HAP-1 (cell line): Measurements from ENCODE around the gene RIPK3.

Experiments used
- DNase-seq, 2 experiments: peaks; one replicate each; pipeline ENCODE4 v3.0.0-alpha.2; 2016 to 2020; ENCODE audit warnings: low spot score in 2 of 2
- H3K27me3 ChIP-seq: fragments of 250-450 bp; sonication (Bioruptor Pico); 2 replicates; pipeline ENCODE4 v1.5.1; 2020; ENCODE audit warnings: low read depth, mild to moderate bottlenecking, moderate library complexity
- H3K36me3 ChIP-seq: fragments of 250-450 bp; sonication (Bioruptor Pico); replicated peaks from 2 replicates; pipeline ENCODE4 v1.5.1; 2020; ENCODE audit warnings: mild to moderate bottlenecking
- H3K4me1 ChIP-seq: fragments of 250-450 bp; sonication (Bioruptor Pico); 2 replicates; pipeline ENCODE4 v1.5.1; 2020; ENCODE audit warnings: mild to moderate bottlenecking
- H3K4me3 ChIP-seq: fragments of 250-450 bp; sonication (Bioruptor Pico); 2 replicates; pipeline ENCODE4 v1.5.1; 2020; ENCODE audit warnings: mild to moderate bottlenecking, moderate library complexity
- H3K9me3 ChIP-seq: fragments of 250-450 bp; sonication (Bioruptor Pico); 2 replicates; pipeline ENCODE4 v1.5.1; 2020; ENCODE audit warnings: mild to moderate bottlenecking, moderate library complexity
- in situ Hi-C: fragments of 300-500 bp; cut with MboI; formaldehyde crosslinking; loops from 3 replicates; pipeline ENCODE4 v1.14.3; 2020; ENCODE audit warnings: low sequenced_read_pairs, inconsistent platforms, mixed read lengths

RIPK3 gene

DNA sequence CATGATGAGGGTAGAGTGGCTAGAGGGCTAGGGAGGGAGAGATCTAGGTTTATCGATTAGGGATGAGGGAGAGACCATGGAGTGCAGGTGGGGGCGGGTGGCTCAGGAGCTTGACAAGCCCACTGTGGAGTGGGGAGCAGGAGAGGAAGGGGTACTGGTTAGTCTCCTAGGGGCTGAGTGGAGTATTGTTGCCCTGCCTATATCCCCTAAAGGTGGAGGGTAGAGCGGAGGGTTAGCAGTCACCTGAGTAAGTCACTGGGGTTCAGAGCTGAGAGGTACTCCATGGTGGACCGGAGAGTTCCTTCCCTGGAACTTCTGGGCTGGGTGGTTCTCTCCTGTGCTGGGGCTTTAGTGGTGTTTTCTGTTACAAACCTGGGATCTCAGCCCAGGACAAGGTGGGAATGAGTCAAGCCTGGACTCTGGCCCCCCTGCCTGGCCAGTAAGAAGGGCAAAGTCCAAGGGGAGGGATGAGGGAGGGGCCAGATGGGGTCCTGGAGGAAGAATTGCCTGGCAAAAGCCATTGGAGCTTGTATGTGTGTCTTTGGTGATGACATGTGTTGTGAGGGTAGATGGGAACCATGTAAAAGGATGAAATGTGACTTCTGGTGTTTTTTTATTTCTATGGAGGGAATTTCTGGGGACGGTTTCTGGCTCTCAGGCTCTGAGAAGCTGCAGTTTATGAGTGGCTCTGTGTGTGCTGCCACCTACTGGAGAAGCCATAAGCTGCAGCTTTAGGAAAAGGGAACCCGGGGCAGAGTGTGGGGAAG lies 32.0 kb downstream of the RIPK3 start, which contains the start of gene CIDEB:
Gene CIDEB (minus strand): TSS at position 403 of the 767 bp plus-strand sequence. CDS start 119 bp downstream, at position 284.
- Histone ChIP-seq H3K4me1 (no peaks in the 10 kb centered on the region), H3K36me3 (peaks cover 52% of the 10 kb centered on the region), H3K9me3 (no peaks in the 10 kb centered on the region), H3K4me3 (no peak within 1 kb of the TSS), H3K27me3 (no peaks in the 10 kb centered on the region)
- in situ Hi-C loops: no loop called here
- DNase-seq: peak; percentile 22 to 78

- Histone ChIP-seq H3K4me3 (no peak overlapping the region), H3K9me3 (no peaks in the 10 kb centered on the region), H3K36me3 (peaks cover 58% of the 10 kb centered on the region), H3K27me3 (no peaks in the 10 kb centered on the region), H3K4me1 (no peaks in the 10 kb centered on the region)
- in situ Hi-C loops: no loop called here
- DNase-seq: no peak
Observed at GRCh38 chr14:24307156-24307574, 32.6 kb downstream of the RIPK3 start.

DNA sequence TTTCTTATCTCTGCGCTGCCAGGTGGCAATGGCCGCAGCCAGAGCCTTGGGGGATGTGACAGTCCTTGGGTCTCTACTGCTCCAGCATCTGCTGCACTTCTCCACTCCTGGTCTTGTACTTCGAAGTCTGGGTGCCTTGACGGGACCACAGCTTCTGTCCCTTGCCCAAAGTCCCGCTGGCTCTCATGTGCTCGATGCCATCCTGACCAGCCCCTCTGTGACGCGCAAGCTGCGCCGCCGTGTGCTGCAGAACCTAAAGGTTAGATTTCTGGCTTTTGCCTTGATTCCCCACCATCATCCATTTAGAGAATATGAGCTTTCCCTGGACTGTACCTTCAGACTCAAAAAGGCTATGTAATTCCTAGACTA lies 35.8 kb downstream of the RIPK3 start:
- H3K4me1 ChIP-seq: peaks cover 5% of the 10 kb centered on the region
- in situ Hi-C loops: no loop called here
- H3K27me3 ChIP-seq: no peaks in the 10 kb centered on the region
- no peaks in the 10 kb centered on the region for H3K9me3 ChIP-seq
- no peak for DNase-seq
- H3K4me3 ChIP-seq: no peak overlapping the region
- peaks cover 57% of the 10 kb centered on the region for H3K36me3 ChIP-seq

DNA sequence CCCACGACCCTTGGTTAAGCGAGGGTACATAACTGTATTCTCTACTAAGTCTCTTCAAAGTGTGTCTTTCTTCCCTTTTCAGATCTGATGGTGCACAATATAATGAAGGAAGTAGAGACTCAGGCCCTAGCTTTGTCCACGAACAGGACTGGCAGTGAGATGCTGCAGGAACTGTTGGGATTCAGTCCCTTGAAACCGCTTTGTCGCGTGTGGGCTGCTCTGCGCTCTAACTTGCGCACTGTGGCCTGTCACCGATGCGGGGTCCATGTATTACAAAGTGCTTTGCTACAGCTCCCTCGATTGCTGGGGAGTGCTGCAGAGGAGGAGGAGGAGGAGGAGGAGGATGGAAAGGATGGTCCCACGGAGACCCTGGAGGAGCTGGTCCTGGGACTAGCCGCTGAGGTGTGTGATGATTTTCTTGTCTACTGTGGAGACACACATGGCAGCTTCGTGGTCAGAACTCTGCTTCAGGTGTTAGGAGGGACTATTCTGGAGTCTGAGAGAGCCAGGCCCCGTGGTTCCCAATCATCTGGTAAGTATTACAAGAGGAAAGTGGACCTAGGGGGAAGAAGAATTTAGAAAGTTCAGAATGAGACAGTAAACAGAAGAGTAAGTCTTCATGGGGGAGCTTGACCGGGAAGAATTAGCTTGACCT lies 39.3 kb downstream of the RIPK3 start:
- Histone ChIP-seq H3K4me3 (peak overlapping the region; percentile 76), H3K27me3 (no peaks in the 10 kb centered on the region), H3K36me3 (peaks cover 48% of the 10 kb centered on the region), H3K9me3 (no peaks in the 10 kb centered on the region), H3K4me1 (peaks cover 12% of the 10 kb centered on the region)
- DNase-seq: no peak
- in situ Hi-C loops: no loop called here

DNA sequence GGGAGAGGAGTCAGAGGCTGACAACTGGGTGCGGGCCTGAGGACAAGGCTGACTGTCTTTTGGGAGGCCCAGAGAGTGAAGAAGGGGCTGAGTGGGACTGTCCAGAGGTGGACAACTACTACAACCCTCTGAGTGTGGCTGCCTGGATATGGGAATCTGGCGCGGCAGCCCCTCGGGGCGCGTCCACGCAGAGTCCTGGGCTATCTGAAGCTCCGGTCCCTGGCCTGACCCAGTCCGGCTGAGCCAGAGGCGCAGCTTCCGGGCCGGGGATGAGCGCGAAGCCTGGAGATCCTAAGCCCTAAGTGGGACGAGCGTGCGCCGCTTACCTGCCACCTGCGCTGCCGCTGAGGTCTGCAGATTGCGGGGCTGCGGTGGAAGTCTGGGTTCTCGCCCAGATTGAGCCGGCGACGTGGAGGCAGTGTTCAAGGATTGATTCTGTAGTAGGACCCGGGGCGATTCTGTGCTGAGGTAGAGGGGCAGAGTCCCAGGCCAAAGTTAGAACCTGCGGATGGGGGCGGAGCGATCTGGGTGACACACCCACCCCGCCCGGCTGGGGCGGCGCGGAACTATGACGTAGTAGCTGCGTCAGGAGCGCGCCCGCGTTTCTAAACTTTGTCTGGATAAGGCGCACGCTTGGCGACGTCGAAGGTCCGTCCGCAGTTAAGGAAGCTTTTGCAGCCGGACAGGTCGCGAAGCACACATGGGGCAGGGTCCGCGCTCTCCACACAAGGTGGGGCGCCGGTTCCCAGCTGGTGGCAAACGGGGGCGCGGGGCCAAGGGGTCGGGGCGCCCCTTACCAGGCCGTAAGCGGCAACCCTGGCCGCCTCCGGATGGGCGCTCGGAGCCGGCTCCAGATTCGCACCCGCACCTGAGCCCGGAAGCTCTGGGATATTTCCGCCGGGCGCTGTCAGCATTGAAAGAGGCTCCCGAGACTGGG lies 40.3 kb downstream of the RIPK3 start, which contains the start of the genes DHRS1 and NOP9:
Gene DHRS1 (minus strand): TSS at position 526 of the 937 bp plus-strand sequence. CDS start 674 bp downstream, outside the sequence.
Gene NOP9 (plus strand): TSS at position 596 of the 937 bp plus-strand sequence. CDS start 105 bp downstream, at position 701.
- peak; percentile 70 to 93 for DNase-seq
- Histone ChIP-seq H3K36me3 (peaks cover 40% of the 10 kb centered on the region), H3K4me1 (peaks cover 12% of the 10 kb centered on the region), H3K4me3 (peak within 1 kb of the TSS; percentile 76), H3K9me3 (no peaks in the 10 kb centered on the region), H3K27me3 (no peaks in the 10 kb centered on the region)
- in situ Hi-C loops: loop anchor here (5.0 kb wide), 2 partner anchors 52 to 287 kb away; no protein-coding TSS in a partner anchor

DNA sequence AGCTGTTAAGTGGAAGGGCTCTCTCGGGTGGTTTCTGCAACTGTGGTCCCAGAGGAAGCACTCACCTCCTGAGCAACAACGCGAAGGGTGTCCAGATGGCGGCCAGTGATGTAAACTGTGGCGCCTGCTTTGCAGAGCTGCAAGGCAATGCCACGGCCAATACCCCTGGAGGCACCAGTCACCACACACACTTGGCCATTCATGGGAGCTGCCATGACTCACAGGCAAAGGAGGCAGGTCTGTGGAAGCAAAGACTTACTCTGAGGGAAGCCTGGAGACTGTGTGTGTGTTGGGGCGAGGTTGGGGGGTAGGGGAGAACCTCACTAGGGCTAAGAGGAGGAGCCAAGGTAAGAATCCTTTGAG lies 40.9 kb downstream of the RIPK3 start:
- no peaks in the 10 kb centered on the region for H3K27me3 ChIP-seq
- H3K4me3 ChIP-seq: peak overlapping the region; percentile 76
- in situ Hi-C loops: loop anchor here (5.0 kb wide), 2 partner anchors 52 to 287 kb away; no protein-coding TSS in a partner anchor
- peaks cover 33% of the 10 kb centered on the region for H3K36me3 ChIP-seq
- H3K4me1 ChIP-seq: peaks cover 12% of the 10 kb centered on the region
- DNase-seq: peak in 1 of 2 experiments; percentile 28
- H3K9me3 ChIP-seq: no peaks in the 10 kb centered on the region

DNA sequence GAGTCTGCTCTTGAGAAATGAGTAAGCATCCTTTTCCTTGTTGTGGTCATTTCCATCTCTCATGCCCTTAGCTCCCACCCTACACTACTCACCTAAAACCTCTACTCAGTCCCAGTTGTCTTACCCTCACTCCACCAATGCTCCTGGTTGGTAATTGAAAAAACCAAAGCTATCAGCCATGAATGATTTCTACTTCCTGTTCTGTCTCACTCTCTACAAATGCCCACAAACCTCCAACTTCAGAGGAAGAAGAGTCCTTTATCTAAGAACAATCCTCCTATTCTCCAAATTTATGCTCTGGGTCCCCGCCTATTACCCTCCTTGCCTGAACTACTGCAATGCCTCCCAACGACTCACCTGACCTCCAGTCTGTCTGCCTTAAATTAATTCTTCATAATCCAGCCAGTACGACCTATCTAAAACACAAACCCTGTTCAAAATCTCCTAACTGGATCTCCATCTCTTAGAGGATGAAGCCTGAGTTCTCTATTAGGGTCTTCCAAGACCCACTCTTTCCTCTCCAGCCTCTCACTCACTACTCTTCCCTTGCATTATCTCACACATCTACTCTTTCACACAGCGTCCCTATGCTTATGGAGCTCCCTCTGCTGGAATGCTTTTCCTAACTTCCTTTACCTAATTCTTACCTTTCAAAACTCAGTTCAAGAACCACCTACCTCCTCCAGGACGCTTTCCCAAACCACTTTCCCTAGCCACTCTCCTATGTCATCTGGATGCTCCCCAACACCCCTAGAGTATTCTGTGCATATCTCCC lies 42.4 kb downstream of the RIPK3 start:
- H3K27me3 ChIP-seq: no peaks in the 10 kb centered on the region
- peaks cover 21% of the 10 kb centered on the region for H3K36me3 ChIP-seq
- peak; percentile 34 to 44 for DNase-seq
- in situ Hi-C loops: loop anchor here (5.0 kb wide), 2 partner anchors 50 to 285 kb away; no protein-coding TSS in a partner anchor
- H3K4me3 ChIP-seq: no peak overlapping the region
- H3K4me1 ChIP-seq: peaks cover 12% of the 10 kb centered on the region
- no peaks in the 10 kb centered on the region for H3K9me3 ChIP-seq

- peaks cover 13% of the 10 kb centered on the region for H3K36me3 ChIP-seq
- H3K4me1 ChIP-seq: peaks cover 12% of the 10 kb centered on the region
- in situ Hi-C loops: loop anchor here (5.0 kb wide), 2 partner anchors 49 to 284 kb away; no protein-coding TSS in a partner anchor
- no peaks in the 10 kb centered on the region for H3K27me3 ChIP-seq
- peak; percentile 31 to 67 for DNase-seq
- no peak overlapping the region for H3K4me3 ChIP-seq
- no peaks in the 10 kb centered on the region for H3K9me3 ChIP-seq
Observed at GRCh38 chr14:24296341-24297157, 43.2 kb downstream of the RIPK3 start.

DNA sequence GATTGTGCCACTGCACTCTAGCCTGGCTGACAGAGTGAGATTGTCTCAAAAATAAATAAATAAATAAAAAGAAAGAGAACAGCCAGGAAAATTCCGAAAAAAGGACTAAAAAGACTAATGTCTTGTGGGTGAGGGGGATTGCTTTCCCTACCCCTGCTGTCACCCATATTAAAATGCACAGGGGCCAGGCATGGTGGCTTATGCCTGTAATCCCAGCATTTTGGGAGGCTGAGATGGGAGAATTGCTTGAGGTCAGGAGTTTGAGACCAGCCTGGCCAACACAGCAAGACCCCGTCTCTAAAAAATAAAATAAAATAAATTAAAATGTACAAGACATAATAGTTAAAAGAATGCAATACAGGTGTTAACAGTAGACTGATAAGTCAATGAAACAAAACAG lies 46.3 kb downstream of the RIPK3 start:
- H3K4me3 ChIP-seq: no peak overlapping the region
- in situ Hi-C loops: no loop called here
- H3K9me3 ChIP-seq: no peaks in the 10 kb centered on the region
- H3K36me3 ChIP-seq: peaks cover 16% of the 10 kb centered on the region
- no peaks in the 10 kb centered on the region for H3K27me3 ChIP-seq
- peaks cover 3% of the 10 kb centered on the region; the same call in 1 of the 2 replicates for H3K4me1 ChIP-seq
- DNase-seq: no peak

DNA sequence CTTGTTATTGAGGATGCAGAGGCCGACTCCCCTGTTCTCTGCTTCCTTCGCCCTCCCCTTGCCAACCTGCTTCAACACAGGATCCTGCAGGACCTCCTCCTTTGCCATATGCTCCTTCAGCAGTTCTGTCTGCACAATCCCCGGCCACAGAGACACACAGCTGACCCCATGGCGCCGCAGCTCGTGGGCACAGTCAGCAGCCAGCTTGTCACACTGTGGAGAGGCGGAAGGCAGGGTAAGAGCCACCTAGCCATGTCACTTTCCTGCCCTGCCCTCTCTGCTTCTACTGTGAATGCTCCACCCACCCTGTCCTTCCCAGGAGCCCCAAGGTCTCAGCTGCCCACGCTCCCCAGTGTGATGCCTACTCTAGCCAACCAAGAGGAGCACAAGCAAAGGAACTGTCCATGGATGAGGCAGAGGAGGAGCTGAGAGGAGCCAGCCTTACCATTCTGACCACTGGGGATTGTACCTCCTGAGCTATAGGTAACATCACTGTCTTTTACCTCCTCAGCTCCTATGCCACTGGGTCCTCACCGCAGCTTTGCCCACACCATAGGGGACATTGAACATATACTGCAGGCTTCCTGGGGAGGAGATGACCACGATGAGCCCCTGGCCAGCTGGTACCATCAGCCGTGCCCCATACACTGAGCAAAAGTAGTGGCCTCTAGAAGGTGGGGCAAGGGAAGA lies 47.5 kb downstream of the RIPK3 start:
- in situ Hi-C loops: no loop called here
- H3K4me3 ChIP-seq: no peak overlapping the region
- no peaks in the 10 kb centered on the region for H3K4me1 ChIP-seq
- H3K36me3 ChIP-seq: peaks cover 16% of the 10 kb centered on the region
- H3K27me3 ChIP-seq: no peaks in the 10 kb centered on the region
- no peak for DNase-seq
- H3K9me3 ChIP-seq: no peaks in the 10 kb centered on the region

DNA sequence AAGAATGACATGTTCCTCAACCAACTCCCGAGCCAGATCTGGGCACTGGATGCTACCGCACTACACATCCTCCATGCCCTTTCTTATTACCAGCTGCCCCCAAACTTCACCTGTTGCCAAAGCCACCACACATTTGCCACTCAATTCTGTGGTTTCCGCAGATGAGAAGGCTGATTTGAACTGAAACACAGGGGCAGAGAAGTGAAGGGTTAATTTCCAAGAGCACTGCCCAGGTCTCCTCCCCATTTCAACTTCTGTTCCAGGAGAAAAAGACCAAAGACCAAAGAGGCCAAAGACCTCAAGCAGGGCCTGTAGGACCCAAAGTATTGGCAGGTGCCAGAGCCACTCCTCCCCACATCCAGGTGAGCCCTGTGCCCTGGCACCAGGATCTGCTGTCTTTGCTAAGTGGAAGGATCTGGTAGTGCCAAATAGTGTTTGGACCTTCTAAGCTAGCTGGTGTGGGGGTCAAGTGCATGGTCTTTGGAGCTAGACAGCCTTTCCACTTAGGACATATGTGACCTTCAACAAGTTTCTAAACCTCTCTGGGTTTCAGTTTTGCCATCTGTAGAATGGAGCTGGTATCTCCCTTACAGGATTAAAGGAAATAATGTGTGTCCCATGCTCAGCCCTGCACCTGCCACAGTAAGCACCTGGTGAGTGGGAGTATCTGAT lies 48.2 kb downstream of the RIPK3 start:
- H3K9me3 ChIP-seq: no peaks in the 10 kb centered on the region
- DNase-seq: no peak
- H3K27me3 ChIP-seq: no peaks in the 10 kb centered on the region
- in situ Hi-C loops: no loop called here
- no peaks in the 10 kb centered on the region for H3K4me1 ChIP-seq
- peaks cover 16% of the 10 kb centered on the region for H3K36me3 ChIP-seq
- H3K4me3 ChIP-seq: no peak overlapping the region
